SK-N-MC (cell line): Measurements from ENCODE around the gene HSPA1A.
"Not testable (repeated sequence)": the region's sequence is repeated elsewhere in the genome, so short reads cannot be mapped to it uniquely, and the experiment has no call there.

Experiments
- DNase-seq: peaks from one replicate; pipeline ENCODE4 v3.0.0-alpha.2; 2011; ENCODE audit warnings: low read depth, low spot score
- H3K27ac ChIP-seq: fragments of 200-600 bp; sonication (generic); 2 replicates; pipeline ENCODE4 v1.5.1; 2016; ENCODE audit warnings: mixed run types
- H3K36me3 ChIP-seq: fragments of 200-600 bp; sonication (generic); 2 replicates; pipeline ENCODE4 v1.6.1; 2017; ENCODE audit warnings: antibody characterized with exemption, low read length, mixed read lengths; ENCODE audit not compliant: insufficient read depth
- H3K4me3 ChIP-seq: fragments of 200-600 bp; sonication (generic); 2 replicates; pipeline ENCODE4 v1.5.1; 2016
- H3K9ac ChIP-seq: fragments of 200-600 bp; sonication (generic); 2 replicates; pipeline ENCODE4 v1.8.0; 2017; ENCODE audit warnings: mixed run types, mixed read lengths; ENCODE audit not compliant: insufficient read length
- H3K9me3 ChIP-seq: fragments of 200-600 bp; sonication (generic); 2 replicates; pipeline ENCODE4 v1.6.1; 2017; ENCODE audit warnings: low read depth, mild to moderate bottlenecking, antibody characterized with exemption, low read length, moderate library complexity, mixed read lengths
- EZH2 ChIP-seq: fragments of 200-600 bp; sonication (generic); IDR thresholded peaks from one replicate; pipeline ENCODE4 v1.6.1; 2017; ENCODE audit warnings: antibody characterized with exemption
- FOXP2 ChIP-seq: optimal IDR thresholded peaks from 2 replicates; pipeline ENCODE3; 2011; ENCODE audit warnings: mild to moderate bottlenecking, moderate library complexity; ENCODE audit not compliant: insufficient read depth; ENCODE audit errors: extremely low read length, control extremely low read depth
- POLR2AphosphoS5 ChIP-seq: IDR thresholded peaks from 2 replicates; pipeline ENCODE4 v1.6.1; 2012; ENCODE audit warnings: mild to moderate bottlenecking, low read depth, low read length, borderline replicate concordance

Gene HSPA1A

GRCh38 chr6:31850765-31851484 is 35.6 kb downstream of the HSPA1A start:
- no peak overlapping the region for H3K9ac ChIP-seq
- no peaks in the 10 kb centered on the region for H3K9me3 ChIP-seq

DNA sequence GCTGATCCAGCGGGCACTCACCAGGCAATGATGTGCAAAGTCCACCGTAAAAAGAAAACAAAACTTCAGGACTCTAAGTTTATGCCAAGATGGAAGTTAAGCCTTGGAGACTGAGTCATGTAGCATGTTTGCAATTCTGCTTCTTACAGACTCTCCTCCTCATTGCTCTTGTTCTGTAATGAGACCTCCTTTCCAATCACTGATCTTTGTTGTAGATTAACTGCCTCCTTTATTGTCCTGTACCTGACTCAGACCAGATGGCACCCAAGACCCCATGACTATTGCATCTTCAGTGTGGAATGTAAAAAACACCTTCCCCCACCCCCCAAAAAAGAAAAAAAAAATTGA is 36.1 kb downstream of the HSPA1A start:
- TF ChIP-seq EZH2, result no peak
- no peak for TF ChIP-seq FOXP2
- no peak for TF ChIP-seq POLR2AphosphoS5
- DNase-seq, result no peak
- Histone ChIP-seq H3K27ac (no peak overlapping the region), H3K4me3 (no peak overlapping the region), H3K36me3 (no peaks in the 10 kb centered on the region), H3K9ac (no peak overlapping the region), H3K9me3 (no peaks in the 10 kb centered on the region)

More at GRCh38 chr6:31850765-31851484, 35.6 kb downstream of the HSPA1A start:
- no peak for DNase-seq
- Histone ChIP-seq H3K4me3 (no peak overlapping the region), H3K27ac (no peak overlapping the region), H3K36me3 (no peaks in the 10 kb centered on the region)
- TF ChIP-seq FOXP2, result no peak
- TF ChIP-seq POLR2AphosphoS5, result no peak
- no peak for TF ChIP-seq EZH2

DNA sequence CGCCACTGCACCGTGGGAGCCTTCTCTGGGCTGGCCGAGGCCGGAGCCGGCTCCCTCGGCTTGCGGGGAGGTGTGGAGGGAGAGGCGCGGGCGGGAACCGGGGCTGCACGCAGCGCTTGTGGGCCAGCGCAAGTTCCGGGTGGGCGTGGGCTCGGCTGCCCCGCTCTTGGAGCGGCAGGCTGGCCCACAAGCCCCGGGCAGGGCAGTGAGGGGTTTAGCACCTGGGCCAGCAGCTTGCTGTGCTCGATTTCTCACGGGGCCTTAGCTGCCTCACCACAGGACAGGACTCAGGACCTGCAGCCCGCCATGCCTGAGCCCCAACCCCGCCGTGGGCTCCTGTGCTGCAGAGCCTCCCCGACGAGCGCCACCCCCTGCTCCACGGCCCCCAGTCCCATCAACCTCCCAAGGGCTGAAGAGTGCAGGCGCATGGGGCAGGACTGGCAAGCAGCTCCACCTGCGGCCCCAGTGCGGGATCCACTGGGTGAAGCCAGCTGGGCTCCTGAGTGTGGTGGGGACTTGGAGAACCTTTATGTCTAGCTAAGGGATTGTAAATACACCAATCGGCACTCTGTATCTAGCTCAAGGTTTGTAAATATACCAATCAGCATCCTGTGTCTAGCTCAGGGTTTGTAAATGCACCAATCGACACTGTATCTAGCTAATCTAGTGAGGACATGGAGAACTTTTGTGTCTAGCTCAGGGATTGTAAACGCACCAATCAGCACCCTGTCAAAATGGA is 36.8 kb downstream of the HSPA1A start:
- not testable (repeated sequence) for H3K4me3 ChIP-seq, H3K27ac ChIP-seq, DNase-seq, H3K9me3 ChIP-seq, H3K36me3 ChIP-seq, H3K9ac ChIP-seq

GRCh38 chr6:31857774-31858173 is 42.4 kb downstream of the HSPA1A start:
- H3K9me3 ChIP-seq, DNase-seq, H3K27ac ChIP-seq, H3K36me3 ChIP-seq, H3K4me3 ChIP-seq, H3K9ac ChIP-seq: not testable (repeated sequence)

- DNase-seq, result no peak
- H3K4me3 ChIP-seq, result no peak overlapping the region
- H3K9ac ChIP-seq, result no peak overlapping the region
- H3K36me3 ChIP-seq, result peaks cover 9% of the 10 kb centered on the region; the same call in 1 of the 2 replicates
- no peak for TF ChIP-seq FOXP2
- no peak for TF ChIP-seq EZH2
- TF ChIP-seq POLR2AphosphoS5, result no peak
- H3K27ac ChIP-seq, result no peak overlapping the region
- no peaks in the 10 kb centered on the region for H3K9me3 ChIP-seq
These were observed 43.4 kb downstream of the HSPA1A start for GRCh38 chr6:31858707-31859106.

GRCh38 chr6:31859923-31860322 is 44.6 kb downstream of the HSPA1A start:
- TF ChIP-seq POLR2AphosphoS5, result no peak
- TF ChIP-seq EZH2, result no peak
- no peak for TF ChIP-seq FOXP2
- no peak for DNase-seq
- Histone ChIP-seq H3K36me3 (peaks cover 9% of the 10 kb centered on the region; the same call in 1 of the 2 replicates), H3K4me3 (no peak overlapping the region), H3K9me3 (no peaks in the 10 kb centered on the region), H3K27ac (no peak overlapping the region), H3K9ac (no peak overlapping the region)

GRCh38 chr6:31860349-31860748 is 45.0 kb downstream of the HSPA1A start:
- H3K36me3 ChIP-seq, result peaks cover 9% of the 10 kb centered on the region; the same call in 1 of the 2 replicates
- H3K27ac ChIP-seq, result no peak overlapping the region
- no peak overlapping the region for H3K4me3 ChIP-seq
- DNase-seq, result no peak
- TF ChIP-seq FOXP2, result no peak
- TF ChIP-seq POLR2AphosphoS5, result no peak
- no peak for TF ChIP-seq EZH2
- no peaks in the 10 kb centered on the region for H3K9me3 ChIP-seq
- H3K9ac ChIP-seq, result no peak overlapping the region

DNA sequence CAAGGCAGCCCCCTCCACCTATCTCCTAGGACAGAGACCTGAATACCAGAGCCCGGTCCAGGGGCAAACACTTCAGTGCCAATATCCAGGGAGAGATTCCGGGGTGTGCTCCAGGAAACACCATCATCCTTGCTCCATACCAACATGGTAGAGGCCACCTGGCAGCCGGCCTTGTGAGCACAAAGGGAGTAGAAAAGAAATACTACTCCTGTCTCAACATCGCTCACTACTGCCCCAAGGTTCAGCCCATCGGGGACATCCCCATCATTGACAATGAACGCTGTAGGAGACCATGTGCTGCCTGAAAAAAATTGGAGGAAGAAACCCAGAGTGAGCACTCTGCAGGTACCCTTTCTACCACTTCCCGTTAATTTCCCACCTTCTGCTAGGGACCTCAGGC is 45.8 kb downstream of the HSPA1A start:
- DNase-seq, result no peak
- no peak for TF ChIP-seq EZH2
- no peak for TF ChIP-seq POLR2AphosphoS5
- TF ChIP-seq FOXP2, result no peak
- Histone ChIP-seq H3K9me3 (no peaks in the 10 kb centered on the region), H3K4me3 (no peak overlapping the region), H3K9ac (no peak overlapping the region), H3K27ac (no peak overlapping the region), H3K36me3 (peaks cover 9% of the 10 kb centered on the region; the same call in 1 of the 2 replicates)

GRCh38 chr6:31861919-31862343 is 46.6 kb downstream of the HSPA1A start:
- Histone ChIP-seq H3K9ac (peak overlapping the region; percentile 77), H3K36me3 (peaks cover 9% of the 10 kb centered on the region; the same call in 1 of the 2 replicates), H3K4me3 (peak overlapping the region; percentile 84), H3K27ac (no peak overlapping the region), H3K9me3 (no peaks in the 10 kb centered on the region)
- no peak for DNase-seq
- TF ChIP-seq EZH2 (no peak), FOXP2 (no peak), POLR2AphosphoS5 (no peak)
